ENCODE measurements around the gene OR1J2. TPM values are rescaled to one million over a fixed set of nuclear protein-coding genes. Genes with fewer than 3 reads are reported as not detected.

The OR1J2 gene
- total and polyA plus RNA-seq, 2 experiments from 2014 or later = 0.20 to 0.22 TPM

DNA sequence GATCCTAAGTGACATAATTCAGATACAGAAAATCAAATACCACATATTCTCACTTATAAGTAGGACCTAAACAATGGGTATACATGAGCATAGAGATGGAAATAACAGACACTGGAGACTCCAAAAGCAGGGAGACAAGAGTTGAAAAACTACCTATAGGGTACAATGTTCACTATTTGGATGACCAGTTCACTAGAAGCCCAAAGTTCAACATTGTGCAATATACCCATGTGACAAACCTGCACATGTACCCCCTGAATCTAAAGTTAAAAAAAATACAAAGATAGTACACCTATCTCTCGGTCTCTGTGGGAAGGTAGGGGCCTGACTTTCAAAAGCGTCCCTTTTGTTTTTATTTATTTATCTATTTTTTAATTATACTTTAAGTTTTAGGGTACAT, 28.2 kb downstream of the OR1J2 start:
- Histone ChIP-seq H3K9me3 (ENCODE audit: low read depth) (no peaks in the 10 kb centered on the region), H3K9ac (no peak overlapping the region), H3K27ac (no peak overlapping the region), H3K4me1 (ENCODE audit: insufficient read depth) (peaks cover 9% of the 10 kb centered on the region; the same call in 1 of the 2 replicates), H3K4me2 (ENCODE audit: unreplicated experiment) (no peak overlapping the region), H2AFZ (no peak overlapping the region), H3K79me2 (ENCODE audit: insufficient read depth) (no peaks in the 10 kb centered on the region), H3F3A (ENCODE audit: insufficient read depth) (no peaks in the 10 kb centered on the region), H4K20me1 (ENCODE audit: insufficient read depth) (no peaks in the 10 kb centered on the region), H3K4me3 (no peak overlapping the region), H3K27me3 (replicated peaks; ENCODE audit: insufficient read depth) (no peaks in the 10 kb centered on the region), H3K36me3 (ENCODE audit: low read depth) (no peaks in the 10 kb centered on the region), H3K9me2 (ENCODE audit: insufficient read depth) (no peaks in the 10 kb centered on the region)
- 50 to 54% methylated on average over 2 of the region's 2 CpGs for WGBS, 2 experiments (ENCODE audit: low coverage in 1 of 2, low lambda C conversion rate in 2 of 2, missing lambda C conversion rate in 2 of 2)
- no peak for DNase-seq
- TF ChIP-seq EZH2 (IDR thresholded peaks at IDR 0.05; ENCODE audit: insufficient read depth, poor library complexity, severe bottlenecking) (no peak), EZH2phosphoT487 (IDR thresholded peaks at IDR 0.05; ENCODE audit: insufficient read depth, low read depth) (no peak)
- in situ Hi-C loops (cut with MboI) = no loop called here

- in situ Hi-C loops (cut with MboI) = no loop called here
- H3K27me3 ChIP-seq (replicated peaks; ENCODE audit: insufficient read depth) = no peaks in the 10 kb centered on the region
- no peaks in the 10 kb centered on the region for H3K9me2 ChIP-seq (ENCODE audit: insufficient read depth)
- no peaks in the 10 kb centered on the region for H3F3A ChIP-seq (ENCODE audit: insufficient read depth)
- H3K9me3 ChIP-seq (ENCODE audit: low read depth) = no peaks in the 10 kb centered on the region
- 74 to 76% methylated on average over 8 of the region's 8 CpGs for WGBS, 2 experiments (ENCODE audit: low coverage in 1 of 2, low lambda C conversion rate in 2 of 2, missing lambda C conversion rate in 2 of 2)
- H3K4me1 ChIP-seq (ENCODE audit: insufficient read depth) = no peaks in the 10 kb centered on the region
- no peak overlapping the region for H3K4me2 ChIP-seq (ENCODE audit: unreplicated experiment)
- no peaks in the 10 kb centered on the region for H3K36me3 ChIP-seq (ENCODE audit: low read depth)
- no peaks in the 10 kb centered on the region for H3K79me2 ChIP-seq (ENCODE audit: insufficient read depth)
- H4K20me1 ChIP-seq (ENCODE audit: insufficient read depth) = no peaks in the 10 kb centered on the region
- H3K4me3 ChIP-seq = no peak overlapping the region
- H3K27ac ChIP-seq = no peak overlapping the region
- TF ChIP-seq EZH2 (IDR thresholded peaks at IDR 0.05; ENCODE audit: insufficient read depth, poor library complexity, severe bottlenecking) (no peak), EZH2phosphoT487 (IDR thresholded peaks at IDR 0.05; ENCODE audit: insufficient read depth, low read depth) (no peak)
- no peak overlapping the region for H3K9ac ChIP-seq
- no peak for DNase-seq
- H2AFZ ChIP-seq = no peak overlapping the region
Measured at GRCh38 chr9:122546196-122546595, 35.6 kb downstream of the OR1J2 start.

GRCh38 chr9:122551371-122551770, 40.8 kb downstream of the OR1J2 start:
- Histone ChIP-seq H4K20me1 (ENCODE audit: insufficient read depth) (no peaks in the 10 kb centered on the region), H3K9ac (no peak overlapping the region), H3F3A (ENCODE audit: insufficient read depth) (no peaks in the 10 kb centered on the region), H3K9me2 (ENCODE audit: insufficient read depth) (no peaks in the 10 kb centered on the region), H3K79me2 (ENCODE audit: insufficient read depth) (no peaks in the 10 kb centered on the region), H3K27me3 (replicated peaks; ENCODE audit: insufficient read depth) (no peaks in the 10 kb centered on the region), H3K4me2 (ENCODE audit: unreplicated experiment) (no peak overlapping the region), H3K27ac (no peak overlapping the region), H3K36me3 (ENCODE audit: low read depth) (no peaks in the 10 kb centered on the region), H2AFZ (no peak overlapping the region), H3K9me3 (ENCODE audit: low read depth) (no peaks in the 10 kb centered on the region), H3K4me1 (ENCODE audit: insufficient read depth) (no peaks in the 10 kb centered on the region), H3K4me3 (no peak overlapping the region)
- WGBS, 2 experiments (ENCODE audit: low coverage in 1 of 2, low lambda C conversion rate in 2 of 2, missing lambda C conversion rate in 2 of 2) = 69 to 73% methylated on average over 5 of the region's 5 CpGs
- TF ChIP-seq EZH2 (IDR thresholded peaks at IDR 0.05; ENCODE audit: insufficient read depth, poor library complexity, severe bottlenecking) = no peak
- TF ChIP-seq EZH2phosphoT487 (IDR thresholded peaks at IDR 0.05; ENCODE audit: insufficient read depth, low read depth) = no peak
- in situ Hi-C loops (cut with MboI) = no loop called here
- DNase-seq = no peak

GRCh38 chr9:122552812-122553211, 42.2 kb downstream of the OR1J2 start, which contains the start of gene OR1N2:
Gene OR1N2, plus strand, starts transcription at chr9:122553112. Its CDS starts 100 bp downstream, at chr9:122553212.
- H3K4me2 ChIP-seq (ENCODE audit: unreplicated experiment) = no peak within 1 kb of the TSS
- in situ Hi-C loops (cut with MboI) = no loop called here
- no peak for DNase-seq
- no peaks in the 10 kb centered on the region for H3K79me2 ChIP-seq (ENCODE audit: insufficient read depth)
- H3F3A ChIP-seq (ENCODE audit: insufficient read depth) = no peaks in the 10 kb centered on the region
- no peaks in the 10 kb centered on the region for H3K4me1 ChIP-seq (ENCODE audit: insufficient read depth)
- H3K27me3 ChIP-seq (replicated peaks; ENCODE audit: insufficient read depth) = no peaks in the 10 kb centered on the region
- no peak within 1 kb of the TSS for H3K27ac ChIP-seq
- no peak within 1 kb of the TSS for H2AFZ ChIP-seq
- no peak within 1 kb of the TSS for H3K4me3 ChIP-seq
- H3K9me2 ChIP-seq (ENCODE audit: insufficient read depth) = no peaks in the 10 kb centered on the region
- no peaks in the 10 kb centered on the region for H3K36me3 ChIP-seq (ENCODE audit: low read depth)
- WGBS, 2 experiments (ENCODE audit: low coverage in 1 of 2, low lambda C conversion rate in 2 of 2, missing lambda C conversion rate in 2 of 2) = 72 to 75% methylated on average over 2 of the region's 2 CpGs
- no peak within 1 kb of the TSS for H3K9ac ChIP-seq
- no peaks in the 10 kb centered on the region for H3K9me3 ChIP-seq (ENCODE audit: low read depth)
- TF ChIP-seq EZH2phosphoT487 (IDR thresholded peaks at IDR 0.05; ENCODE audit: insufficient read depth, low read depth) (no peak), EZH2 (IDR thresholded peaks at IDR 0.05; ENCODE audit: insufficient read depth, poor library complexity, severe bottlenecking) (no peak)
- no peaks in the 10 kb centered on the region for H4K20me1 ChIP-seq (ENCODE audit: insufficient read depth)

Other genes with a start within 250 kb of the OR1J2 start
- gene RBM18, start 246.0 kb upstream of the OR1J2 start, total RNA-seq (2014; rRNA removed; shearing (Covaris generic)) = 11.6 and 12.8 TPM in 2 replicates
- 30.8 and 32.6 TPM in 2 replicates for gene RBM18, start 246.0 kb upstream of the OR1J2 start, polyA plus RNA-seq (2016; fragmentation: Nextera tagmentation; extraction: Ambion mirVana)
- 22.8 and 30.8 TPM in 2 replicates for gene MRRF, start 245.9 kb upstream of the OR1J2 start, total RNA-seq (2014; rRNA removed; shearing (Covaris generic))
- 23.7 and 26.8 TPM in 2 replicates for gene MRRF, start 245.9 kb upstream of the OR1J2 start, polyA plus RNA-seq (2016; fragmentation: Nextera tagmentation; extraction: Ambion mirVana)
- gene PTGS1, start 139.8 kb upstream of the OR1J2 start, total RNA-seq (2014; rRNA removed; shearing (Covaris generic)) = 39.6 and 51.5 TPM in 2 replicates
- 43.8 and 44.9 TPM in 2 replicates for gene PTGS1, start 139.8 kb upstream of the OR1J2 start, polyA plus RNA-seq (2016; fragmentation: Nextera tagmentation; extraction: Ambion mirVana)
- not detected in 2 replicates for gene OR1J1, start 32.9 kb upstream of the OR1J2 start, total RNA-seq (2014; rRNA removed; shearing (Covaris generic))
- 0.19 TPM in 1 of 2 replicates, not detected in the other for gene OR1J1, start 32.9 kb upstream of the OR1J2 start, polyA plus RNA-seq (2016; fragmentation: Nextera tagmentation; extraction: Ambion mirVana)
- 0.22 TPM in 1 of 2 replicates, not detected in the other for gene OR1J4, start 8.3 kb downstream of the OR1J2 start, total RNA-seq (2014; rRNA removed; shearing (Covaris generic))
- 0.42 and 0.80 TPM in 2 replicates for gene OR1J4, start 8.3 kb downstream of the OR1J2 start, polyA plus RNA-seq (2016; fragmentation: Nextera tagmentation; extraction: Ambion mirVana)
- not detected in 2 replicates for gene OR1N1, start 16.5 kb downstream of the OR1J2 start, total RNA-seq (2014; rRNA removed; shearing (Covaris generic))
- gene OR1N1, start 16.5 kb downstream of the OR1J2 start, polyA plus RNA-seq (2016; fragmentation: Nextera tagmentation; extraction: Ambion mirVana) = not detected in 2 replicates
- gene OR1N2, start 42.3 kb downstream of the OR1J2 start, total RNA-seq (2014; rRNA removed; shearing (Covaris generic)) = not detected in 2 replicates
- gene OR1N2, start 42.3 kb downstream of the OR1J2 start, polyA plus RNA-seq (2016; fragmentation: Nextera tagmentation; extraction: Ambion mirVana) = not detected in 2 replicates
- 0.22 TPM in 1 of 2 replicates, not detected in the other for gene OR1L8, start 72.6 kb downstream of the OR1J2 start, total RNA-seq (2014; rRNA removed; shearing (Covaris generic))
- gene OR1L8, start 72.6 kb downstream of the OR1J2 start, polyA plus RNA-seq (2016; fragmentation: Nextera tagmentation; extraction: Ambion mirVana) = not detected in 2 replicates
- gene OR1Q1, start 103.9 kb downstream of the OR1J2 start, total RNA-seq (2014; rRNA removed; shearing (Covaris generic)) = not detected in 2 replicates
- 0.26 TPM in 1 of 2 replicates, not detected in the other for gene OR1Q1, start 103.9 kb downstream of the OR1J2 start, polyA plus RNA-seq (2016; fragmentation: Nextera tagmentation; extraction: Ambion mirVana)
- gene OR1B1, start 146.8 kb downstream of the OR1J2 start, total RNA-seq (2014; rRNA removed; shearing (Covaris generic)) = not detected in 2 replicates
- not detected in 2 replicates for gene OR1B1, start 146.8 kb downstream of the OR1J2 start, polyA plus RNA-seq (2016; fragmentation: Nextera tagmentation; extraction: Ambion mirVana)
- gene OR1L1, start 150.9 kb downstream of the OR1J2 start, total RNA-seq (2014; rRNA removed; shearing (Covaris generic)) = not detected in 2 replicates
- not detected in 2 replicates for gene OR1L1, start 150.9 kb downstream of the OR1J2 start, polyA plus RNA-seq (2016; fragmentation: Nextera tagmentation; extraction: Ambion mirVana)
- not detected in 2 replicates for gene OR1L3, start 164.3 kb downstream of the OR1J2 start, total RNA-seq (2014; rRNA removed; shearing (Covaris generic))
- gene OR1L3, start 164.3 kb downstream of the OR1J2 start, polyA plus RNA-seq (2016; fragmentation: Nextera tagmentation; extraction: Ambion mirVana) = not detected in 2 replicates
- gene OR1L4, start 213.2 kb downstream of the OR1J2 start, total RNA-seq (2014; rRNA removed; shearing (Covaris generic)) = not detected in 2 replicates
- not detected in 2 replicates for gene OR1L4, start 213.2 kb downstream of the OR1J2 start, polyA plus RNA-seq (2016; fragmentation: Nextera tagmentation; extraction: Ambion mirVana)
- gene OR1L6, start 231.5 kb downstream of the OR1J2 start, total RNA-seq (2014; rRNA removed; shearing (Covaris generic)) = not detected in 2 replicates
- gene OR1L6, start 231.5 kb downstream of the OR1J2 start, polyA plus RNA-seq (2016; fragmentation: Nextera tagmentation; extraction: Ambion mirVana) = not detected in 2 replicates

Data from GM23248 (cell line).